ENCODE data around the gene CSRNP3. TPM values are rescaled to one million over a fixed set of nuclear protein-coding genes. Genes with fewer than 3 reads are reported as not detected.

The CSRNP3 gene
- total RNA-seq, 4 donors from 2014 or later, result 0.91 to 14.1 (median 1.7) TPM

- DNase-seq (ENCODE audit: low spot score in 2 of 2), result no peak
- H3K4me3 ChIP-seq (ENCODE audit: low read depth, poor library complexity, severe bottlenecking), result no peak overlapping the region
- intact Hi-C loops (cut with DNase I; ENCODE audit: low total_unique reads), result no loop called here
- 81 to 89% methylated on average over 1 of the region's 1 CpG for WGBS, 2 donors
- TF ChIP-seq CTCF (IDR thresholded peaks at IDR 0.05) (no peak), POLR2A (IDR thresholded peaks at IDR 0.05) (no peak)
Observed at GRCh38 chr2:165549619-165550018, 80.1 kb downstream of the CSRNP3 start.

- 89% methylated on average over 2 of the region's 2 CpGs for WGBS, 2 donors
- TF ChIP-seq CTCF (IDR thresholded peaks at IDR 0.05) (no peak), POLR2A (IDR thresholded peaks at IDR 0.05) (no peak)
- intact Hi-C loops (cut with DNase I; ENCODE audit: low total_unique reads), result no loop called here
- DNase-seq (ENCODE audit: low spot score in 2 of 2), result no peak
- no peak overlapping the region for H3K4me3 ChIP-seq (ENCODE audit: low read depth, poor library complexity, severe bottlenecking)
Observed at GRCh38 chr2:165558832-165559231, 89.3 kb downstream of the CSRNP3 start.

DNA sequence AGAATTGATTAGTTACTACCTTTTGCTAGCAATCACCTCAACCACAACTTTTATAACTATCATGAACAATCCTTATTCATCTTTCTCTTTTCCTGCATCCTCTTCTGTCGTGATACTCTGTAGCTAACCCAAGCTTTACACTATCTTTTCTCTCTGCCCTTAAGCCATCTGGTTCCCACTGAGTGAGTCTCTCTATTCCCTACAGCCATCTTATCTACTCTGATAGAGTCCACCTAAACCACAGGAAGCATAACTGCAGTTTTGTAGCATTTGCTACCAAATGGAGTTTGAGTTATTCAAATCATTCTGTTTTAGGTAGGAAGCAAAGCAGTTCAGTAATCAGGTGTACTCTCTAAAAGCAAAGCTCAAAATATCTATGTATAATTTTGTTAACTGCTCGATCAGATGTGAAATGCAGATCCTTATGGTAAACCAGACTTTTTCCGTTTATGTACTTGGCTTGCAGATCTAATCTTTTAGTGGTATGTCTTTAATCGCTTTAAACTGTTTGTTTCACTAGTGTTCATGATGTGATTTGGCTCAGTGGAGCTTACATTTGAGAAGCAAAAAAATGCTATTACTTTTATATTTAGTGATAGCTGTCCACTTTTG, 91.0 kb downstream of the CSRNP3 start:
- 88 to 89% methylated on average over 4 of the region's 4 CpGs for WGBS, 2 donors
- no peak for DNase-seq (ENCODE audit: low spot score in 2 of 2)
- TF ChIP-seq POLR2A (IDR thresholded peaks at IDR 0.05), result no peak
- TF ChIP-seq CTCF (IDR thresholded peaks at IDR 0.05), result no peak
- H3K4me3 ChIP-seq (ENCODE audit: low read depth, poor library complexity, severe bottlenecking), result no peak overlapping the region
- intact Hi-C loops (cut with DNase I; ENCODE audit: low total_unique reads), result no loop called here

DNA sequence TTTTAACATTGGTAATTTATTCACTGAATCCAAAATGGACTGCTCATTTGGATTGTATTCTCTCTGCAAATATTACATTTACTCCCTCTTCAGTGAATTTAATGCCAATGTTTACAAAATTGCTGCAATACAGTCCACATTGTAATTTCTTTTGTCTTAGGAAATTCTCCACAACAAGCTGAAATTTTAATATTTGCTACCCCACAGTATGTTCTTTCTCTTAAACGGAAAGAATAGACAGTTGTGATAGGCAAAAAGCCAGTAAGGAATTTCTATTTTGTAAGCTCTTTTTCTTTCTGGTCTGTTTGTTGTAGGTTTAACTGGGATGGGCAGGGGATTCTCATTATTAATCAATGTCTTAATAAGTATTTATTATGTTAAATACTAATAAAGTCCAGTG, 92.0 kb downstream of the CSRNP3 start:
- TF ChIP-seq POLR2A (IDR thresholded peaks at IDR 0.05), result no peak
- TF ChIP-seq CTCF (IDR thresholded peaks at IDR 0.05), result no peak
- intact Hi-C loops (cut with DNase I; ENCODE audit: low total_unique reads), result no loop called here
- DNase-seq (ENCODE audit: low spot score in 2 of 2), result no peak
- WGBS, 2 donors, result 71 to 74% methylated on average over 1 of the region's 1 CpG
- H3K4me3 ChIP-seq (ENCODE audit: low read depth, poor library complexity, severe bottlenecking), result no peak overlapping the region

- TF ChIP-seq CTCF (IDR thresholded peaks at IDR 0.05), result no peak
- intact Hi-C loops (cut with DNase I; ENCODE audit: low total_unique reads), result no loop called here
- no peak overlapping the region for H3K4me3 ChIP-seq (ENCODE audit: low read depth, poor library complexity, severe bottlenecking)
- DNase-seq (ENCODE audit: low spot score in 2 of 2), result no peak
Observed at GRCh38 chr2:165562233-165562632, 92.7 kb downstream of the CSRNP3 start.
